EH (cell line): ENCODE results near the gene IQCH.

Experiments used
- DNase-seq: peaks from one replicate; pipeline ENCODE4 v3.0.0-alpha.2; 2015; ENCODE audit warnings: low read depth

Gene IQCH

GRCh38 chr15:67394873-67395639 is 140.5 kb downstream of the IQCH start:
- no peak for DNase-seq

- DNase-seq = no peak
Measured at GRCh38 chr15:67396114-67396513, 141.5 kb downstream of the IQCH start.

- DNase-seq = no peak
Measured at GRCh38 chr15:67397139-67397538, 142.6 kb downstream of the IQCH start.

- no peak for DNase-seq
Measured at GRCh38 chr15:67399925-67400324, 145.3 kb downstream of the IQCH start.

- no peak for DNase-seq
Measured at GRCh38 chr15:67400890-67401289, 146.3 kb downstream of the IQCH start.

GRCh38 chr15:67401336-67401735 is 146.8 kb downstream of the IQCH start:
- no peak for DNase-seq

GRCh38 chr15:67403428-67404154 is 149.0 kb downstream of the IQCH start:
- DNase-seq = no peak

- peak; percentile 63 for DNase-seq
Measured at GRCh38 chr15:67405208-67406191, 150.9 kb downstream of the IQCH start.

GRCh38 chr15:67406257-67406861 is 151.8 kb downstream of the IQCH start:
- peak; percentile 15 for DNase-seq

- no peak for DNase-seq
Measured at GRCh38 chr15:67407786-67408185, 153.2 kb downstream of the IQCH start.

GRCh38 chr15:67409175-67409574 is 154.6 kb downstream of the IQCH start:
- no peak for DNase-seq

GRCh38 chr15:67411486-67411885 is 156.9 kb downstream of the IQCH start:
- DNase-seq = peak; percentile 22

- peak; percentile 90 for DNase-seq
Measured at GRCh38 chr15:67413770-67414390, 159.3 kb downstream of the IQCH start.

GRCh38 chr15:67415181-67415580 is 160.6 kb downstream of the IQCH start:
- DNase-seq = no peak

- DNase-seq = no peak
Measured at GRCh38 chr15:67416891-67417290, 162.3 kb downstream of the IQCH start.

- DNase-seq = no peak
Measured at GRCh38 chr15:67419705-67420104, 165.1 kb downstream of the IQCH start.

- DNase-seq = no peak
Measured at GRCh38 chr15:67420137-67420536, 165.6 kb downstream of the IQCH start.

GRCh38 chr15:67421105-67421504 is 166.5 kb downstream of the IQCH start:
- DNase-seq = no peak

GRCh38 chr15:67422296-67422695 is 167.7 kb downstream of the IQCH start:
- no peak for DNase-seq

- peak; percentile 67 for DNase-seq
Measured at GRCh38 chr15:67433495-67434099, 179.0 kb downstream of the IQCH start.
